Measurements from ENCODE around the gene OR7A5.

DNA sequence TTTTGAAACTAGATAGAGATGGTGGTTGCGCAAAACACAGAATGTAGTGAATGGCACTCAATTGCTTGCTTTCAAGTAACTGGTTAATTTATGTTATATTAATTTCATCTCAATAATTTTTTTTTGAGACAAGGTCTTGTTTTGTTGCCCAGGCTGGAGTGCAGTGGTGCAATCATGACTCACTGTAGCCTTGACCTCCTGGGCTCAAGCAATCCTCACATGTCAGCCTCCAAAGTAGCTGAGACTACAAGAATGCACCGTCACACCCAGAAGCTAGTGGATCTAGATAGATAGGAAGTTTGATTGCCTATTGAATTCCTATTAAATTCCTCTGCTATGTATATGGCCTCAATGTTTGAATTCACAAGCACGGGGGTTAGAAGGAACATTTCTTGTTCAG is 30.2 kb downstream of the OR7A5 start:
- TF ChIP-seq, protein P1, sequence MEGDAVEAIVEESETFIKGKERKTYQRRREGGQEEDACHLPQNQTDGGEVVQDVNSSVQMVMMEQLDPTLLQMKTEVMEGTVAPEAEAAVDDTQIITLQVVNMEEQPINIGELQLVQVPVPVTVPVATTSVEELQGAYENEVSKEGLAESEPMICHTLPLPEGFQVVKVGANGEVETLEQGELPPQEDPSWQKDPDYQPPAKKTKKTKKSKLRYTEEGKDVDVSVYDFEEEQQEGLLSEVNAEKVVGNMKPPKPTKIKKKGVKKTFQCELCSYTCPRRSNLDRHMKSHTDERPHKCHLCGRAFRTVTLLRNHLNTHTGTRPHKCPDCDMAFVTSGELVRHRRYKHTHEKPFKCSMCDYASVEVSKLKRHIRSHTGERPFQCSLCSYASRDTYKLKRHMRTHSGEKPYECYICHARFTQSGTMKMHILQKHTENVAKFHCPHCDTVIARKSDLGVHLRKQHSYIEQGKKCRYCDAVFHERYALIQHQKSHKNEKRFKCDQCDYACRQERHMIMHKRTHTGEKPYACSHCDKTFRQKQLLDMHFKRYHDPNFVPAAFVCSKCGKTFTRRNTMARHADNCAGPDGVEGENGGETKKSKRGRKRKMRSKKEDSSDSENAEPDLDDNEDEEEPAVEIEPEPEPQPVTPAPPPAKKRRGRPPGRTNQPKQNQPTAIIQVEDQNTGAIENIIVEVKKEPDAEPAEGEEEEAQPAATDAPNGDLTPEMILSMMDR (IDR thresholded peaks at IDR 0.05) = no peak
- TF ChIP-seq POLR2A (IDR thresholded peaks at IDR 0.05) = no peak

Measured in Peyer's patch (tissue), 4 donors.